DMS79 treated with DMSO at 0.1 percent for 48 hours (cell line): ENCODE data around the gene FRMD4A.

Experiments used
- DNase-seq: peaks from one replicate; lab custom pipeline; 2025; lab: John Stamatoyannopoulos, UW

Gene FRMD4A

GRCh38 chr10:13613519-13613918 lies 717.2 kb downstream of the FRMD4A start:
- no peak for DNase-seq

- no peak for DNase-seq
Observed at GRCh38 chr10:13612654-13613373, 717.9 kb downstream of the FRMD4A start.

- no peak for DNase-seq
Observed at GRCh38 chr10:13608246-13608853, 722.4 kb downstream of the FRMD4A start.

- DNase-seq = no peak
Observed at GRCh38 chr10:13604357-13605040, 726.2 kb downstream of the FRMD4A start.

- no peak for DNase-seq
Observed at GRCh38 chr10:13597909-13598308, 732.8 kb downstream of the FRMD4A start.

GRCh38 chr10:13594641-13595040 lies 736.1 kb downstream of the FRMD4A start:
- DNase-seq = no peak
